Bronchial epithelial cell (primary cell): ENCODE results near the gene SPACA1. TPM values are rescaled to one million over a fixed set of nuclear protein-coding genes. Genes with fewer than 3 reads are reported as not detected.
A peak's percentile ranks its signal among the peaks of the same experiment; 100 is the strongest.

Source experiments
- DNase-seq: peaks from one replicate; pipeline ENCODE4 v3.0.0-alpha.2; 2010; ENCODE audit warnings: low read depth
- FAIRE-seq: peaks from 2 replicates; lab custom pipeline; 2011; peaks lifted over from hg19 to GRCh38; lab: Jason Lieb, UNC
- H3K27me3 ChIP-seq: 2 replicates; pipeline ENCODE4 v1.5.1; 2011; ENCODE audit warnings: low read length; ENCODE audit not compliant: control insufficient read depth, insufficient read depth
- H3K36me3 ChIP-seq: 2 replicates; pipeline ENCODE4 v1.5.1; 2011; ENCODE audit warnings: low read length; ENCODE audit not compliant: control insufficient read depth, insufficient read depth
- H3K4me3 ChIP-seq: 2 replicates; pipeline ENCODE4 v1.5.1; 2011; ENCODE audit warnings: mild to moderate bottlenecking, low read depth, low read length, control low read depth
- total RNA-seq: library from RNA; depleted of rRNA; stranded (reverse); fragments of >200 nt; gene quantifications from 2 replicates; pipeline ENCODE4 v1.2.1, GENCODE V29; 2014
- TF ChIP-seq, protein P1 (sequence below): IDR thresholded peaks from 2 replicates; pipeline ENCODE4 v1.5.1; 2011; ENCODE audit warnings: mild to moderate bottlenecking, moderate library complexity, low read length, control low read depth, inconsistent platforms; ENCODE audit not compliant: insufficient read depth, severe bottlenecking

SPACA1 gene
- total RNA-seq, 1 donor from 2014 or later: not detected

DNA sequence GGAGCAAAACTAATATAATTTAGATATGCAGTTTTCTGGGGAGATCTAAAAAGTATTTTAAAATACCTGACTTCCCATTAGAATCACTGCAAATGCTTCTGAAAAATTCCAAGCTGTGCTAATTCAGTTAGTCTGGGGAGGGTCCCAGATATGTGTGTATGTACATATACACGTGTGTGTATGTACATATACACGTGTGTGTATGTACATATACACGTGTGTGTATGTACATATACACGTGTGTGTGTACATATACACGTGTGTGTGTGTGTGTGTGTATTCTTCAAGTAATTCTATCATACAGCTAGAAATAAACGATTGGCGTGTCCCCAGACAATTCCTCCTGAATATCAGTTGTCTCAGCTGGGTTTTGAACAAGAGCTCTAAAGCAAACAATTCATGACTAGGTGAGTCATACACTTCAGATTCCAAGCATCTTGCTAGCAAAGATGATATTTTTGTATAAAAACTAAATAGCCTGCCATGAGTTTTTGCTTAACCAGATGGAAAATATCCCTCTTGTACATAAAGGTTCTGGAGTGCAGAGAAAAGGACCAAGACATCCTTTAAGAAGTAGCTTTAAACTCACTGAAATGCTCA lies 58.2 kb downstream of the SPACA1 start:
- Histone ChIP-seq H3K4me3 (no peak overlapping the region), H3K36me3 (no peaks in the 10 kb centered on the region), H3K27me3 (no peaks in the 10 kb centered on the region)
- TF ChIP-seq, protein P1, sequence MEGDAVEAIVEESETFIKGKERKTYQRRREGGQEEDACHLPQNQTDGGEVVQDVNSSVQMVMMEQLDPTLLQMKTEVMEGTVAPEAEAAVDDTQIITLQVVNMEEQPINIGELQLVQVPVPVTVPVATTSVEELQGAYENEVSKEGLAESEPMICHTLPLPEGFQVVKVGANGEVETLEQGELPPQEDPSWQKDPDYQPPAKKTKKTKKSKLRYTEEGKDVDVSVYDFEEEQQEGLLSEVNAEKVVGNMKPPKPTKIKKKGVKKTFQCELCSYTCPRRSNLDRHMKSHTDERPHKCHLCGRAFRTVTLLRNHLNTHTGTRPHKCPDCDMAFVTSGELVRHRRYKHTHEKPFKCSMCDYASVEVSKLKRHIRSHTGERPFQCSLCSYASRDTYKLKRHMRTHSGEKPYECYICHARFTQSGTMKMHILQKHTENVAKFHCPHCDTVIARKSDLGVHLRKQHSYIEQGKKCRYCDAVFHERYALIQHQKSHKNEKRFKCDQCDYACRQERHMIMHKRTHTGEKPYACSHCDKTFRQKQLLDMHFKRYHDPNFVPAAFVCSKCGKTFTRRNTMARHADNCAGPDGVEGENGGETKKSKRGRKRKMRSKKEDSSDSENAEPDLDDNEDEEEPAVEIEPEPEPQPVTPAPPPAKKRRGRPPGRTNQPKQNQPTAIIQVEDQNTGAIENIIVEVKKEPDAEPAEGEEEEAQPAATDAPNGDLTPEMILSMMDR: no peak
- no peak for FAIRE-seq
- peak; percentile 4 for DNase-seq

DNA sequence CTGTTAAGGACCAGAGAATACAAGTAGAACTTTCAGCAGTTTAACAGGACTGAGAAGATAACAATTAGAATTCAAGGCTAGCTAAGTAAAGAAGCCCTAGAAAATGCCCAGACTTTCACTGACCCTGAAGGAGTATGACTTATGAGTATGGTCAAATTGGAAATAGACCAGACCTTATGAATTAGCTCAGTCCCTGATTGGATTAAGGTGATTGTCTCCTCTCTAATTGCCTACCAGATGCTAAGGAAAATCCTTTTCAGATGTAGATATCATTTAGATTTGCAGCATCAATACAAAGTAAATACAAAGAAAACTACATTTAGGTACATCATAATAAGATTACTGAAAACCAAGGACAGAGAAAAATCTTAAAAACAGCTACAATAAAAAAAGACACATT lies 59.6 kb downstream of the SPACA1 start:
- H3K36me3 ChIP-seq: no peaks in the 10 kb centered on the region
- TF ChIP-seq, protein P1: no peak
- no peaks in the 10 kb centered on the region for H3K27me3 ChIP-seq
- H3K4me3 ChIP-seq: no peak overlapping the region
- FAIRE-seq: no peak
- no peak for DNase-seq

DNA sequence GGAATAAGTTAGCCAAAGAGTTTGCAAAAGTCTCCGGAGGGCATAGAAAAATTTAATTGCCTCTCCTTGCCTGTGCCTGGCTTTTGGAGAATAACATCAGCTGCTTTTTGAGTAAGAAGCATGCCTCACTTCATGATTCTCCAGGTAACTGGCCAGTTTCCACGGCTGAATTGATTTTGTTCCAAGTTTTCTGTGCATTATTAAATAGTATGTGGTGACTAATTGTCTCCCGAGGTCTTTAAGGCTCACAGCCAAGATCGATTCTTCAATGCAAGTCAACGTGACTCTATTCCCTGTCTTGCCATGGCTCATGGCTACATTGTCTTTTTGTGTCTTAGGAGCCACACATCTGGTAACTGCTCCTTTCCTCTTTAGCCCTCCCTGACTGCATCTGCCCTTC lies 64.3 kb downstream of the SPACA1 start:
- Histone ChIP-seq H3K27me3 (no peaks in the 10 kb centered on the region), H3K4me3 (no peak overlapping the region), H3K36me3 (no peaks in the 10 kb centered on the region)
- DNase-seq (peak; percentile 8), FAIRE-seq (no peak)
- TF ChIP-seq, protein P1: no peak

DNA sequence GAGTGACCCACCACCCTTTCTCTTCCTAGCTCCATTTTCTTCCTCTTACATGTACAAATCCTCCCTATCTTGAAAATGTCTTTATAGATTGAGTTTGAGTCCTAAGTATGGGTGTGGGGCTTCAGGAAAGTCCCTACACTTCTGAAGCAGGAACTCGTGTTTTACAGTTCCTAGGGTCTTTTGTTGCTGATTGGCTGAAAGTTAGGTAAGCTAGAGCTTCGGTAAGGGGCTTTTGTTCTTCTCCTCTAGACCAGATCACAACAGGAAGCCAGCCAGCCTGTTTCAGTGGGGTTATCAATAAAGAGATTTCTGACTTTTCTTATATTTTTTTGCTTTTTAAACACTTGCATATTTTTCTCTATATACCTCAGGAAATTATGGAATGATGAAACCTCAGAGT lies 67.2 kb downstream of the SPACA1 start:
- no peaks in the 10 kb centered on the region for H3K27me3 ChIP-seq
- H3K36me3 ChIP-seq: no peaks in the 10 kb centered on the region
- no peak for DNase-seq
- no peak overlapping the region for H3K4me3 ChIP-seq
- FAIRE-seq: no peak
- TF ChIP-seq, protein P1: no peak

DNA sequence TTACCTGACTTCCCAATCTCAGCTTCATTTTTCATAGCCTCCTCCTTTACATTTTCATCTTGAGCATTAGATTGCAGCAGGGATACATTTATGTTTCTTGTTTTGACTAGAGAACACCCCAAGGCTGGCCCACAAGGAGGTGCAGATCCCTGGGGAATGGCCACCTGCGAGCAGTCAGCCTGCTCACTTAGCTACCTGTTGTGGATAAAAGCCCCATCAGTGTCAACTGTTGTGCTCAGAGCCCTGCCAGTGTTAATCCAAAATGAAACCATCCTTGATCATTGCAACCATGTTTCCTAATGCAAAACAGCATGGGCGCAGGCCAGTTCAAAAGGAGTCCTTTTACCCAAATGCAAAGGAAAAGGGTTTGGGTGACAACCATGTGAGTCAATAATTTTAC lies 67.7 kb downstream of the SPACA1 start:
- Histone ChIP-seq H3K36me3 (no peaks in the 10 kb centered on the region), H3K4me3 (no peak overlapping the region), H3K27me3 (no peaks in the 10 kb centered on the region)
- DNase-seq (no peak), FAIRE-seq (no peak)
- TF ChIP-seq, protein P1: no peak

DNA sequence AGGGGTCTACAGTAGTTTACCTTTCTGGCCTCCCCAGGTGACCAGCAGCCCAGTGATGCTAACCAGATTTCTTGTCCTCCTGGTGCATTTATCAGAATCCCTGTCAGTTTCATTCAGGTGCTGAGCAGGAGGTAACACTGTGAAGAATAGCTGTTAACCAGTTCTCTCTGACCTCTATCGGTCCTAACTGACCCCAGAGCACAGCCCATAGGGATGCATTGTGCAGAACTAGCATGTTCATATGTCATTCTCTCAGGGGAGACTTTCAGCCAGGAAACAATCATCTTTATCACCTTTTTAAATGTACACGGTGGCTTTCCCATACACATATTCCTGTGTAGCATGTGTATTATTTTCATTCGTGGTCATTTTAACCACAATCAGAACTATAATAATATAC lies 68.6 kb downstream of the SPACA1 start:
- FAIRE-seq (no peak), DNase-seq (no peak)
- Histone ChIP-seq H3K27me3 (no peaks in the 10 kb centered on the region), H3K4me3 (no peak overlapping the region), H3K36me3 (no peaks in the 10 kb centered on the region)
- TF ChIP-seq, protein P1: no peak
